ENCODE measurements around the gene IBA57. TPM values are rescaled to one million over a fixed set of nuclear protein-coding genes. Genes with fewer than 3 reads are reported as not detected.

The IBA57 gene
- polyA plus RNA-seq, 2 of the 4 experiments (the other 2 are of a cell fraction): 1.5 to 2.2 TPM

DNA sequence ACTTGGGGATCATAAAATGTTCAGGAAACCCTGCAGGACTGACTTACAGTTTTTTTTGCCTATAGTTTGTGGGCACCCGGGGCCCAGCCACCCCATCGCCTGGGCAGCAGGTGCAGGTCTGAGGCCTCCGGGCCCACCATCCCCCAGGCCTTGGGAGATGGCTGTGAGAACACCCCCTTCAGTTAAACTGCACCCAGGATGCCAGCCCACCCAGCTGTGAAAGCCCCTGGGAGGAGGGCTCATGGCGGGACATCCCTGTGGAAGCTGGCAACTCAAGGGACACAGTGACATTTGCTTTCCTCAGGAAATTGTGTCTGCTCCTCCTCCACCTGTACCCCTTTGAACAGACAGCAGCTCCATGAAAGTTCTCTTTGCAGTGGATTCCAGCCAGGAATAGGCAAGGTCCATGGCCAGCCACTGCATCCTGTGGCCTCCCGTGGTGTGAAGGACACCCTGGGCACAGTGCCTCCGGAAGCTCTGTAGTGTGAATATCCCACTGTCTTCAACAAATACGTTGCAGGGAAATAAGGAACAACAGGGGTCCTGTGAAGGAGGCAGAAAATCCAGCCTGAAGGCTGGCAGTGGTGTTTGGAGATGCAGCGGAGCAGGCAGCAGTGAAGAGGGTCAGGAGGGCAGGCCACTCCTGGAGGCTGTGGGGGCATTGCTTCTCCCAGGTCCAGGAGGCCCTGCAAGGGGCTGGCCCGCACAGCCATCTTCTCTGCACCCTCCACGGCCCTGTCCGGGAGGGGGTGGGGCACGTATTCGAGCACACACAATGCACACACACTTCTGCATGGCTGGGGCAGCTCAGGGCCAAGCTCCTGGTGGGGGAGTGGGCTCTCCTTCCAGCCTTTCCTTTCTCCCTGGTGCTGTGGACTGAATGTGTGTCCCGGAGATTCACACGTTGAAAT lies 40.2 kb downstream of the IBA57 start:
- ATAC-seq (no peak), FAIRE-seq (no peak), DNase-seq (ENCODE audit: low read depth in 1 of 2, low spot score in 1 of 2) (no peak)
- no peaks in the 10 kb centered on the region for H3K9me3 ChIP-seq
- H3K27ac ChIP-seq: no peak overlapping the region
- ChIA-PET POLR2A (no interaction called here), CTCF (interaction anchor here (0.6 to 1.2 kb wide), 5 partner anchors 18 to 1867 kb away, joined by 3 to 4 read pairs (median 3); no protein-coding TSS in a partner anchor)
- no peak overlapping the region for H3K4me2 ChIP-seq
- 67% methylated on average over 11 of the region's 15 CpGs for WGBS (ENCODE audit: missing lambda C conversion rate)
- TF ChIP-seq EHF (CRISPR knock-in tag; IDR thresholded peaks at IDR 0.05) (no peak), MAZ (IDR thresholded peaks at IDR 0.05; ENCODE audit: borderline replicate concordance, low read depth, low read length) (no peak), CEBPB (IDR thresholded peaks at IDR 0.05) (no peak), RCOR1 (IDR thresholded peaks at IDR 0.05; ENCODE audit: low read depth, low read length) (no peak), NPAS2 (CRISPR knock-in tag; IDR thresholded peaks at IDR 0.05; ENCODE audit: borderline replicate concordance) (no peak), RNF2 (IDR thresholded peaks at IDR 0.05; ENCODE audit: borderline replicate concordance, low read depth) (no peak), SREBF2 (IDR thresholded peaks at IDR 0.05) (no peak), BHLHE40 (IDR thresholded peaks at IDR 0.05; ENCODE audit: low read depth, low read length) (no peak), MYC (IDR thresholded peaks at IDR 0.05; ENCODE audit: borderline replicate concordance, low read length) (no peak), RAD21 (conservative IDR thresholded peaks at IDR 0.05 in 1 of 2, IDR thresholded peaks at IDR 0.05 in 1 of 2) (no peak), RFX5 (IDR thresholded peaks at IDR 0.05) (no peak), EHMT2 (IDR thresholded peaks at IDR 0.05; ENCODE audit: low read depth) (no peak), HOXA7 (CRISPR knock-in tag; IDR thresholded peaks at IDR 0.05) (no peak), NFE2L2 (conservative IDR thresholded peaks at IDR 0.05; ENCODE audit: low read length) (no peak), JUNB (IDR thresholded peaks at IDR 0.05) (no peak)
- TF ChIP-seq, protein P1, sequence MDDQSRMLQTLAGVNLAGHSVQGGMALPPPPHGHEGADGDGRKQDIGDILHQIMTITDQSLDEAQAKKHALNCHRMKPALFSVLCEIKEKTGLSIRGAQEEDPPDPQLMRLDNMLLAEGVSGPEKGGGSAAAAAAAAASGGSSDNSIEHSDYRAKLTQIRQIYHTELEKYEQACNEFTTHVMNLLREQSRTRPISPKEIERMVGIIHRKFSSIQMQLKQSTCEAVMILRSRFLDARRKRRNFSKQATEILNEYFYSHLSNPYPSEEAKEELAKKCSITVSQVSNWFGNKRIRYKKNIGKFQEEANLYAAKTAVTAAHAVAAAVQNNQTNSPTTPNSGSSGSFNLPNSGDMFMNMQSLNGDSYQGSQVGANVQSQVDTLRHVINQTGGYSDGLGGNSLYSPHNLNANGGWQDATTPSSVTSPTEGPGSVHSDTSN (IDR thresholded peaks at IDR 0.05): no peak
- TF ChIP-seq, protein P2, sequence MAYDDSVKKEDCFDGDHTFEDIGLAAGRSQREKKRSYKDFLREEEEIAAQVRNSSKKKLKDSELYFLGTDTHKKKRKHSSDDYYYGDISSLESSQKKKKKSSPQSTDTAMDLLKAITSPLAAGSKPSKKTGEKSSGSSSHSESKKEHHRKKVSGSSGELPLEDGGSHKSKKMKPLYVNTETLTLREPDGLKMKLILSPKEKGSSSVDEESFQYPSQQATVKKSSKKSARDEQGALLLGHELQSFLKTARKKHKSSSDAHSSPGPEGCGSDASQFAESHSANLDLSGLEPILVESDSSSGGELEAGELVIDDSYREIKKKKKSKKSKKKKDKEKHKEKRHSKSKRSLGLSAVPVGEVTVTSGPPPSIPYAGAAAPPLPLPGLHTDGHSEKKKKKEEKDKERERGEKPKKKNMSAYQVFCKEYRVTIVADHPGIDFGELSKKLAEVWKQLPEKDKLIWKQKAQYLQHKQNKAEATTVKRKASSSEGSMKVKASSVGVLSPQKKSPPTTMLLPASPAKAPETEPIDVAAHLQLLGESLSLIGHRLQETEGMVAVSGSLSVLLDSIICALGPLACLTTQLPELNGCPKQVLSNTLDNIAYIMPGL (CRISPR knock-in tag; IDR thresholded peaks at IDR 0.05; ENCODE audit: borderline replicate concordance): no peak
- TF ChIP-seq, protein P3, sequence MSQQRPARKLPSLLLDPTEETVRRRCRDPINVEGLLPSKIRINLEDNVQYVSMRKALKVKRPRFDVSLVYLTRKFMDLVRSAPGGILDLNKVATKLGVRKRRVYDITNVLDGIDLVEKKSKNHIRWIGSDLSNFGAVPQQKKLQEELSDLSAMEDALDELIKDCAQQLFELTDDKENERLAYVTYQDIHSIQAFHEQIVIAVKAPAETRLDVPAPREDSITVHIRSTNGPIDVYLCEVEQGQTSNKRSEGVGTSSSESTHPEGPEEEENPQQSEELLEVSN (IDR thresholded peaks at IDR 0.05; ENCODE audit: borderline replicate concordance, low read depth): no peak
- peaks cover 16% of the 10 kb centered on the region for H3K4me1 ChIP-seq
- H3K4me3 ChIP-seq: no peak overlapping the region

DNA sequence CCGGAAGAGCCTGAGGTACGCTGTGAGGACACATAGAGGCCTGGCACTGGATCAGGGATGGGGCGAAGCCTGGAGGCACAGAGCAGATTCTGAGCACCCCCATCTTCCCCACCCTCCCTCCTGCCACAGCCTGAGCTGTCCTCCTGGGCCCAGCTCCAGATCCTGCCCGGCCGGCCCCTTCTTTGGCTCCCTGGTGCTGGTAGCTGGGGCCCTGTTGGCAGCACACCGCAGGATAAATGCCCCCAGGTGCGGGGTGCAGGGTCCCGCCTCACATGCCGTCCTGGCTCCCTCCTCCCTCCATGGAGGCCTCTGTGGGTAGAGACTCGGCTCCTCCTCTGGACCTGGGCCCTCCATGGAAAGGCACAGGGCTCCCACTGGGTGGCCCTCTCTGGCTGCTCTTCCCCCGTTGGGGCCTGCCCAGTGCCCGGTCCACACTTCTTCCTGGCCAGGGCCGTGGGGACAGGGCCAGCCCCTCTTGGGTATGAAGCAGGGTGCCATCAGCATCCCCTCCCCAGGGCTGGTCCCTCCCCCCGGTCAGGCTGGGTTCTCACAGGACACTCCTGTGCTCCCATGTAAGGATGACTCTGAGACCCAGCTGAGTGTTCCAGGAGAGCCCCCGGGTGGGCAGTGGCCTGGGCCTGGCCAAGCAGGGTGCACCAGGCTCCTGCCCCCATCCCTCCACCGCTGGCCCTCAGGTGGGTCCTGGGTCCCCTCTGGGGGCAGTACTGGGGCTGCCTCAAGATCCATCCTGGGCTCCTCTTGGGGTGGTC lies 41.2 kb downstream of the IBA57 start:
- ChIA-PET CTCF (interaction anchor here (0.6 to 1.2 kb wide), 4 partner anchors 17 to 1868 kb away, joined by 3 to 4 read pairs (median 3); no protein-coding TSS in a partner anchor), POLR2A (no interaction called here)
- FAIRE-seq (no peak), ATAC-seq (peak in 1 of 2 experiments; percentile 12; a peak in 3 of 6 replicates), DNase-seq (ENCODE audit: low read depth in 1 of 2, low spot score in 1 of 2) (no peak)
- Histone ChIP-seq H3K27ac (no peak overlapping the region), H3K4me1 (peaks cover 17% of the 10 kb centered on the region), H3K9me3 (no peaks in the 10 kb centered on the region), H3K4me2 (no peak overlapping the region), H3K4me3 (no peak overlapping the region)
- WGBS (ENCODE audit: missing lambda C conversion rate): 82% methylated on average over 10 of the region's 16 CpGs
- TF ChIP-seq HOXB5 (CRISPR knock-in tag; IDR thresholded peaks at IDR 0.05) (no peak), NFE2L2 (conservative IDR thresholded peaks at IDR 0.05; ENCODE audit: low read length) (no peak), CBX2 (IDR thresholded peaks at IDR 0.05; ENCODE audit: borderline replicate concordance, low read depth) (no peak), POLR2AphosphoS2 (conservative IDR thresholded peaks at IDR 0.05; ENCODE audit: low read length) (no peak), TFCP2L1 (CRISPR knock-in tag; IDR thresholded peaks at IDR 0.05) (no peak), HEYL (CRISPR knock-in tag; IDR thresholded peaks at IDR 0.05) (no peak), RARB (CRISPR knock-in tag; IDR thresholded peaks at IDR 0.05) (no peak), SREBF2 (IDR thresholded peaks at IDR 0.05) (no peak), EP300 (IDR thresholded peaks at IDR 0.05) (no peak), KDM5A (IDR thresholded peaks at IDR 0.05) (no peak), MAFK (IDR thresholded peaks at IDR 0.05; ENCODE audit: partially characterized antibody) (no peak), HOXA7 (CRISPR knock-in tag; IDR thresholded peaks at IDR 0.05) (no peak), JUN (IDR thresholded peaks at IDR 0.05) (no peak)
- TF ChIP-seq, protein P4, sequence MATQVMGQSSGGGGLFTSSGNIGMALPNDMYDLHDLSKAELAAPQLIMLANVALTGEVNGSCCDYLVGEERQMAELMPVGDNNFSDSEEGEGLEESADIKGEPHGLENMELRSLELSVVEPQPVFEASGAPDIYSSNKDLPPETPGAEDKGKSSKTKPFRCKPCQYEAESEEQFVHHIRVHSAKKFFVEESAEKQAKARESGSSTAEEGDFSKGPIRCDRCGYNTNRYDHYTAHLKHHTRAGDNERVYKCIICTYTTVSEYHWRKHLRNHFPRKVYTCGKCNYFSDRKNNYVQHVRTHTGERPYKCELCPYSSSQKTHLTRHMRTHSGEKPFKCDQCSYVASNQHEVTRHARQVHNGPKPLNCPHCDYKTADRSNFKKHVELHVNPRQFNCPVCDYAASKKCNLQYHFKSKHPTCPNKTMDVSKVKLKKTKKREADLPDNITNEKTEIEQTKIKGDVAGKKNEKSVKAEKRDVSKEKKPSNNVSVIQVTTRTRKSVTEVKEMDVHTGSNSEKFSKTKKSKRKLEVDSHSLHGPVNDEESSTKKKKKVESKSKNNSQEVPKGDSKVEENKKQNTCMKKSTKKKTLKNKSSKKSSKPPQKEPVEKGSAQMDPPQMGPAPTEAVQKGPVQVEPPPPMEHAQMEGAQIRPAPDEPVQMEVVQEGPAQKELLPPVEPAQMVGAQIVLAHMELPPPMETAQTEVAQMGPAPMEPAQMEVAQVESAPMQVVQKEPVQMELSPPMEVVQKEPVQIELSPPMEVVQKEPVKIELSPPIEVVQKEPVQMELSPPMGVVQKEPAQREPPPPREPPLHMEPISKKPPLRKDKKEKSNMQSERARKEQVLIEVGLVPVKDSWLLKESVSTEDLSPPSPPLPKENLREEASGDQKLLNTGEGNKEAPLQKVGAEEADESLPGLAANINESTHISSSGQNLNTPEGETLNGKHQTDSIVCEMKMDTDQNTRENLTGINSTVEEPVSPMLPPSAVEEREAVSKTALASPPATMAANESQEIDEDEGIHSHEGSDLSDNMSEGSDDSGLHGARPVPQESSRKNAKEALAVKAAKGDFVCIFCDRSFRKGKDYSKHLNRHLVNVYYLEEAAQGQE (IDR thresholded peaks at IDR 0.05): no peak

Data from A549 (cell line).